GM23338 (cell line): Measurements from ENCODE around the gene ZDBF2.

Source experiments
- CREB1 ChIP-seq: fragments of 250-450 bp; sonication (Bioruptor Pico); IDR thresholded peaks from 2 replicates; pipeline ENCODE4 v1.5.0; 2020; ENCODE audit warnings: low read depth, mild to moderate bottlenecking, moderate library complexity
- CTCF ChIP-seq, 2 experiments: fragments of 200-600 bp in 1 of 2; sonication (generic) in 1 of 2; conservative IDR thresholded peaks; 2 replicates each; pipeline versions ENCODE4 v1.5.1 to v1.6.1; 2016 to 2017; ENCODE audit warnings: antibody characterized with exemption in 2 of 2, low read depth in 2 of 2, mild to moderate bottlenecking in 2 of 2, moderate library complexity in 1 of 2
- EZH2 ChIP-seq: fragments of 200-600 bp; sonication (generic); IDR thresholded peaks from one replicate; pipeline ENCODE4 v1.8.0; 2017; ENCODE audit warnings: antibody characterized with exemption, mild to moderate bottlenecking, low read depth; ENCODE audit not compliant: unreplicated experiment
- JUNB ChIP-seq: IDR thresholded peaks from one replicate; pipeline ENCODE4 v1.6.1; 2016; ENCODE audit warnings: antibody characterized with exemption; ENCODE audit not compliant: unreplicated experiment
- POLR2AphosphoS5 ChIP-seq: IDR thresholded peaks from 2 replicates; pipeline ENCODE4 v1.6.1; 2016; ENCODE audit warnings: antibody characterized with exemption, low read depth
- STAT1 ChIP-seq: IDR thresholded peaks from one replicate; pipeline ENCODE4 v1.6.1; 2016; ENCODE audit warnings: antibody characterized with exemption; ENCODE audit not compliant: unreplicated experiment
- ZNF331 ChIP-seq: fragments of 250-450 bp; sonication (Bioruptor Pico); IDR thresholded peaks from 2 replicates; pipeline ENCODE4 v1.5.0; 2020; ENCODE audit warnings: low read depth, mild to moderate bottlenecking, moderate library complexity
- ZNF462 ChIP-seq: fragments of 250-450 bp; sonication (Bioruptor Pico); IDR thresholded peaks from 2 replicates; pipeline ENCODE4 v1.5.0; 2020; ENCODE audit warnings: mild to moderate bottlenecking, moderate library complexity

DNA sequence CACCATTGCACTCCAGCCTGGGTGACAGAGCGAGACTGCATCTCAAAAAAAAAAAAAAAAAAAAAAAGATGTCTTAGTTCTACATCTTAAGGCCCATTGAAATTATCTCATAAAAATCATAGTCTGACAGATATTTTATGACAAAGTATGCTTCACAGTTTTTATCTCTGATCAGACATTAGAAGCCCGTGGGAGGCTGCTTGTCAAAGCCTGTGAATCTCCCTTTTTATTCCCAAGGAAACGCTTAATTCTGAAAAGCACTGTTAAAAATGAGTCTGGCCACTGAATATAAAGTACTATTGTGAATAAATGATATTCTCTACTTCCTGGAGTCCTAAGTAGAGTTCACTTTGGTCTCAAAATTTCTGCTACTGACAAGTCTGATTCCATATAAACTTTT lies 71.1 kb downstream of the ZDBF2 start:
- no peak for TF ChIP-seq ZNF462 (CRISPR knock-in tag)
- TF ChIP-seq CTCF (conservative IDR thresholded peaks at IDR 0.05; ENCODE audit: low read depth in 2 of 2): no peak
- TF ChIP-seq POLR2AphosphoS5: no peak
- TF ChIP-seq STAT1: no peak
- no peak for TF ChIP-seq EZH2
- TF ChIP-seq JUNB: no peak
- TF ChIP-seq ZNF331 (CRISPR knock-in tag): no peak
- TF ChIP-seq CREB1 (CRISPR knock-in tag): no peak
